ENCODE results near the gene COMMD3. TPM values are rescaled to one million over a fixed set of nuclear protein-coding genes. Genes with fewer than 3 reads are reported as not detected.

The COMMD3 gene
- total and polyA plus RNA-seq, 2 of the 8 experiments (the other 6 are each of a cell fraction or from before 2014, with no cell fraction given) = 2.3 to 2.7 TPM

GRCh38 chr10:22315455-22316285 is 518 bp upstream of the COMMD3 start:
- Histone ChIP-seq H4K8ac (ENCODE audit: extremely low read depth, insufficient read depth, low read length) (peak overlapping the region; percentile 22; the same call in 1 of the 2 replicates), H3K79me2 (ENCODE audit: control insufficient read depth in 1 of 2, insufficient read depth in 2 of 2, low read length in 2 of 2) (no peaks in the 10 kb centered on the region), H3K36me3 (ENCODE audit: control insufficient read depth in 2 of 4, insufficient read depth in 4 of 4, low read length in 3 of 4) (no peaks in the 10 kb centered on the region), H3K9ac (replicated peaks in 1 of 4; ENCODE audit: extremely low read depth in 1 of 4, low read depth in 3 of 4, low read length in 3 of 4) (no peak overlapping the region; a peak in 1 of 7 replicates), H2BK15ac (ENCODE audit: low read length) (no peak overlapping the region), H3K23me2 (ENCODE audit: low read depth, low read length) (peaks cover 9% of the 10 kb centered on the region), H3K9me3 (ENCODE audit: insufficient read depth in 2 of 2, low read depth in 1 of 2, low read length in 1 of 2) (no peaks in the 10 kb centered on the region), H3K18ac (ENCODE audit: extremely low read depth, low read length) (no peak overlapping the region), H3K4me2 (ENCODE audit: insufficient read depth in 1 of 2, low read depth in 2 of 2, low read length in 2 of 2) (peak overlapping the region; percentile 68 to 74), H4K5ac (ENCODE audit: insufficient read length, low read depth, low read length) (no peak overlapping the region), H3K27me3 (replicated peaks in 1 of 4; ENCODE audit: control insufficient read depth in 3 of 4, extremely low read depth in 1 of 4, insufficient read depth in 3 of 4, low read length in 3 of 4) (peaks cover 14 to 59% (median 34%) of the 10 kb centered on the region in 4 experiments), H3K14ac (ENCODE audit: insufficient read length) (no peak overlapping the region), H3K4me3 (ENCODE audit: extremely low read depth in 1 of 4, insufficient read depth in 2 of 4, low read depth in 3 of 4, low read length in 4 of 4) (peak overlapping the region; percentile 35 to 73 (median 58)), H2BK5ac (ENCODE audit: low read depth, low read length) (no peak overlapping the region), H4K20me1 (replicated peaks in 1 of 2; ENCODE audit: control insufficient read depth in 1 of 2, insufficient read depth in 2 of 2, low read length in 2 of 2) (peaks cover 0 to 3% of the 10 kb centered on the region in 2 experiments), H3K27ac (ENCODE audit: low read depth, low read length) (no peak overlapping the region), H2BK20ac (ENCODE audit: low read length) (no peak overlapping the region), H4K91ac (replicated peaks; ENCODE audit: insufficient read length, low read length) (no peak overlapping the region), H3K56ac (replicated peaks; ENCODE audit: insufficient read length, low read depth, low read length) (no peak overlapping the region), H2BK120ac (replicated peaks; ENCODE audit: low read depth, low read length) (no peak overlapping the region), H3K4ac (replicated peaks; ENCODE audit: insufficient read length, low read depth, low read length) (no peak overlapping the region), H2BK12ac (ENCODE audit: low read depth, low read length) (no peak overlapping the region), H3K79me1 (ENCODE audit: low read depth, low read length) (no peaks in the 10 kb centered on the region), H2AK5ac (ENCODE audit: low read depth, low read length) (no peak overlapping the region), H3K4me1 (replicated peaks in 1 of 4; ENCODE audit: control insufficient read depth in 3 of 4, insufficient read depth in 4 of 4, low read length in 3 of 4) (peaks cover 0 to 2% (median 0%) of the 10 kb centered on the region in 4 experiments; a peak in 3 of 7 replicates), H3K23ac (ENCODE audit: insufficient read length) (no peak overlapping the region), H2AFZ (ENCODE audit: low read length) (no peak overlapping the region)
- WGBS, 2 experiments (ENCODE audit: extremely low coverage in 1 of 2, insufficient coverage in 1 of 2, insufficient read length in 1 of 2, insufficient replicate concordance in 2 of 2, low coverage in 1 of 2, low lambda C conversion rate in 2 of 2, missing lambda C conversion rate in 1 of 2) = 4% methylated on average over 28 of the region's 53 CpGs; no CpG with 5 or more reads in 1 of the 2 experiments
- ChIA-PET CTCF (ENCODE audit: partially characterized antibody) (interaction anchor here (0.7 to 1.1 kb wide), 2 partner anchors 20 to 74 kb away, joined by 3 to 4 read pairs; no protein-coding TSS in a partner anchor), POLR2A (ENCODE audit: partially characterized antibody) (interaction anchor here (1.0 to 1.8 kb wide), 7 partner anchors 10 to 312 kb away, joined by 3 to 8 read pairs (median 4); partner anchors contain the start of gene DNAJC1)
- FAIRE-seq (no peak), DNase-seq (ENCODE audit: low read depth in 1 of 2, low spot score in 2 of 2) (peak in 1 of 2 experiments; percentile 77)
- no peak for TF ChIP-seq MAX (IDR thresholded peaks at IDR 0.05)
- TF ChIP-seq KDM5A (IDR thresholded peaks at IDR 0.05; ENCODE audit: low read length) = no peak
- TF ChIP-seq CHD1 (IDR thresholded peaks at IDR 0.05; ENCODE audit: low read depth, low read length) = no peak
- no peak for TF ChIP-seq E2F6 (IDR thresholded peaks at IDR 0.05)
- no peak for TF ChIP-seq SRF (IDR thresholded peaks at IDR 0.05; ENCODE audit: low read depth, low read length)
- TF ChIP-seq SP1 (IDR thresholded peaks at IDR 0.05; ENCODE audit: low read depth, low read length) = 0 out of 2 replicates have a peak, but pooled peaks have one; percentile 4
- no peak for TF ChIP-seq ZNF274 (IDR thresholded peaks at IDR 0.05; ENCODE audit: borderline replicate concordance, extremely low read depth, low read length)
- TF ChIP-seq RFX5 (IDR thresholded peaks at IDR 0.05; ENCODE audit: borderline replicate concordance, low read depth, low read length) = no peak
- peak; percentile 94 for TF ChIP-seq EGR1 (IDR thresholded peaks at IDR 0.05; ENCODE audit: borderline replicate concordance, low read depth, low read length)
- TF ChIP-seq TAF1 (IDR thresholded peaks at IDR 0.05; ENCODE audit: low read depth, low read length) = peak; percentile 22; the same call in 1 of the 2 replicates
- no peak for TF ChIP-seq POU5F1 (IDR thresholded peaks at IDR 0.05; ENCODE audit: low read depth, low read length)

Data from H1 (cell line).